DMS53 (cell line): Measurements from ENCODE around the gene FAAP100.

ENCODE experiments used
- DNase-seq: peaks from one replicate; lab custom pipeline; 2025; lab: John Stamatoyannopoulos, UW

The FAAP100 gene, protein sequence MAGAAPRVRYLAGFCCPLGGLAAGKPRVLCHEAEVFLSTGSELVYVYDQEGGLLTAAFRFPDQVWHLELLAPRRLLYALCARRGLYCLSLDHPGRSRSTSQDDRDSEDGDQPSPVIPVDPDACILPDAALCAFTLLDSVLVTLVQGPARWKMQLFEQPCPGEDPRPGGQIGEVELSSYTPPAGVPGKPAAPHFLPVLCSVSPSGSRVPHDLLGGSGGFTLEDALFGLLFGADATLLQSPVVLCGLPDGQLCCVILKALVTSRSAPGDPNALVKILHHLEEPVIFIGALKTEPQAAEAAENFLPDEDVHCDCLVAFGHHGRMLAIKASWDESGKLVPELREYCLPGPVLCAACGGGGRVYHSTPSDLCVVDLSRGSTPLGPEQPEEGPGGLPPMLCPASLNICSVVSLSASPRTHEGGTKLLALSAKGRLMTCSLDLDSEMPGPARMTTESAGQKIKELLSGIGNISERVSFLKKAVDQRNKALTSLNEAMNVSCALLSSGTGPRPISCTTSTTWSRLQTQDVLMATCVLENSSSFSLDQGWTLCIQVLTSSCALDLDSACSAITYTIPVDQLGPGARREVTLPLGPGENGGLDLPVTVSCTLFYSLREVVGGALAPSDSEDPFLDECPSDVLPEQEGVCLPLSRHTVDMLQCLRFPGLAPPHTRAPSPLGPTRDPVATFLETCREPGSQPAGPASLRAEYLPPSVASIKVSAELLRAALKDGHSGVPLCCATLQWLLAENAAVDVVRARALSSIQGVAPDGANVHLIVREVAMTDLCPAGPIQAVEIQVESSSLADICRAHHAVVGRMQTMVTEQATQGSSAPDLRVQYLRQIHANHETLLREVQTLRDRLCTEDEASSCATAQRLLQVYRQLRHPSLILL

DNA sequence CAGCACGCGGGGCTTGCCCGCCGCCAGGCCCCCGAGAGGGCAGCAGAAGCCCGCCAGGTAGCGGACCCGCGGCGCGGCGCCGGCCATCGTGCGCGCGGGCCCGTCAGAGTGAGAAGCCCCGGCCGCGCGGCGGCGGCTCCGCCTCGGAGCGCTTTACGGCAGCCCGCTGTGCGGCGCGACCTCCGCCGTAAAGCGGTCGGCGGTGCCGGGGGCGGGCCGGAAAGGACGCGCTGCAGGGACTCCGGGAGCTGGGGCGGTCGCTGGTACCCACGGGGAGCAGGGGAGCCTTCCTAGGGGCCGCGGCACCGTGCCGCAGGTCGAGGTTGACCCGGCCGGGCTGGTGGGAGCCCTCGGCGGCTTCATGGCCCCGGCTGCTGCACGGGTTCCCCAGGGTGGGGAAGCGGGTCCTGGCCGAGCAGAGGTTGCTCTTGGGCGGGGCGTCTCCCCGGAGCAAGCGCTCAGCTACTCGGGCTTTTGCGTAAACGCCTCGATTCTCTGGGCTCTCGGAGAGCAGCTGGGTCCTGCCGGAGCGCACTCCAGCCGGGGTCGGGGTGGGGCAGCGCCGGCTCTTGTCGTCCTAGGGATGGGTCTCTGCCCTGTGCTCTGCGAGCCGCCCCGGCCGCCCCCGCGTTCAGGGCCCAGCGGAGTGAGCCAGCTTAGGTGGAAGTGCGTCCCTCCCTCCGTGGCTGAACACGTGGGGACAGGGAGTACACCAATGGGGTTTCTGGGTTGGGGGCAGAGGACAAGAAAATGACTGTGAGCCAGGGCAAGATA is at the start of gene FAAP100:
FAAP100 (minus strand) TSS at position 110 of the 774 bp plus-strand sequence; CDS start at position 87, 23 bp downstream.
- DNase-seq, result peak; percentile 95

DNA sequence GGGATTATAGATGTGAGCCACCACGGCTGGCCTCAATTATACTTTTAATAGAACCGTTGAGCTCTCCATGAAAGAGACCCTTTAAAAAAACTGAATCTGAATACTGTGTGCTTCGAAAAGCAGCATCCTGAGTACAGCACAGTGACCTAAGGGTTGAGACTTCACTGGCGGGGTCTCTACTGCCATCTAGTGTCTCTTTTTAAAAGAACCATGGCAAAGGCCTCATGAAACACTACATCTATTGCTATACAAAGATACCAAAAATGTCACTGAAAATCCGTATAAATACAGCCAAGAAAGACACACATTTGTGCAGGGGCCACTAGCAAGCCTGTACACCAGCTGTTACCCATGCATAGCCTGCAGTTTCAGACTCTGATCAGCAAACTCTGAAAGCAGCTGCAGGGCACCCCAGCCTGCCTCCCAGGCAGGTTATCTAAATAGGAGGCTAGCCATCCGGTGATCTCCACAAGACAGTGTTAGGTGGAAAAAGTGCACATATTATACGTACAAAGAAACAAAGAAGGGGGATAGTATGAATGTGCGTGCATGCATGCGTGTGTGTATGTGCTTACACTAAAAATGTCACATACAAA is 49.5 kb upstream of the FAAP100 start:
- peak; percentile 86 for DNase-seq

DNA sequence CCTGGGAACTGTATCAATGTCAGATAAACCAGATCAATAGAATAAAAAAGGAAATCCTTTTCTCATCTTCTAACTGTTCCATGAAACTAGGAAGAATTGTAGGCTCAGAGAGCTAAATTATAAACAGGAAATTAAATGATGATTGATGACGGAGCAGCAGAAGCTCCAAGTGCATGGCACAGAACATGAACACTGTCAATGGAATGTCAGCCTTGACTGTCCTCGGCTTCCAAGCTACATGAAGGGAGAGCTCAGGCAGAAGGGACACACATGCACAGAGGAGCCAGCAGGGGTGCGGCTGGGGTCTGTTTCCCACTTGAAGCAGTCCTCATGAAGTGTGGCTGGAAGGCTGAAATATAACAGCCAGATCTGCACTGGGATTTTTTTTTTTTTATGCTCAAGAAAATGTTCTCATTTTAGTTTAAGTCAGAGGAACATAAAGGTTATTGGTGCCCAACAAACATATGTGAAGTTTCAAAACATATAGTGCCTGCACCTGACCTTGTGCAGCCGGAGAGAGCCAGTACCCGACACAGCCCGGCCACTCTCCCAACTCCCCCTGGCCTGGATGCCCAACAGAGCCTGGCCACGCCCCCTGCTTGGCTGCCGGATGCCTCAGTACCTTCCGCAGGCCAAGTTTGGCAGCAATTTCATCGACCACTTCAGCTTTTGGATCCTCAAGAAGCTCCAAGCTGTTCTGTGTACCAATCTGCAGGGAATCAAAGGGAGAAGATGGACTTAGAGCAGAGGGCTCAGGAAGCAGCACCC is 47.8 kb upstream of the FAAP100 start:
- DNase-seq, result no peak

DNA sequence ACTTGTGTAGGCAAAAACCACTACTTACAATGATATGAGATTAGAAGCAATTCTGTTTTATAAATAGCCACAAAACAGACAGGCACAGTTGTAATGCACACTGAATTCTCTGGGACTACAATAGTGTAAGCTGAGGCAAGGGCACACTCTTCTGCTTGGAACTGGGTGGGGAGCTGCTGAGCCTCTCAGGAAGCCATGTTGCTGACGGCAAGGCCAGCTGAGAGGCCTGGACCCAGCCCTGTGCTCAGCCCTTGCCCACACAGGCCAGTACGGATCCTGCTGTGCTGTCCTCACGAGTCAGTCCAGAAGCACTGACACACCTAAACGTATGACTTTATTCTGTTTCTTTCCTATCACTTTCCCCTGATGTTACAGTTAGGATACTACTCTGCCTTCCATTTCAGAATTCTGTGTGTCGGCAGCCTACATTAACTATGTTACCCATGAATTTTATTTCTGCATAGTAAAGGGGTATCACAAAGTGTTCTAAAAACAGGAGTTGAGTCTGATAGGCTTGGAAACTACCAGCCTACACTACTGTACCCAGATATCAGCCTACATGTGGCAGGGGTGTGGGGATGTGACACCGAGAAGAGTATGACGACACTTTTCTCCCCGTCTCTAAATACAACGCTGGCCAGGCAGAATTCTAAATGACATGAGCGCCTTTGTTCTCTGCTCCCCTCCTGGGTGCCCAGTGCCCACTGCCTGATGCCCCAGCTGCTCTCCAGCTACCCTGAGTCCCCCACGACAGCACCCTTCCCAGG is 41.1 kb upstream of the FAAP100 start:
- DNase-seq, result no peak

- DNase-seq, result no peak
Observed at GRCh38 chr17:81591971-81592370, 39.8 kb upstream of the FAAP100 start.

DNA sequence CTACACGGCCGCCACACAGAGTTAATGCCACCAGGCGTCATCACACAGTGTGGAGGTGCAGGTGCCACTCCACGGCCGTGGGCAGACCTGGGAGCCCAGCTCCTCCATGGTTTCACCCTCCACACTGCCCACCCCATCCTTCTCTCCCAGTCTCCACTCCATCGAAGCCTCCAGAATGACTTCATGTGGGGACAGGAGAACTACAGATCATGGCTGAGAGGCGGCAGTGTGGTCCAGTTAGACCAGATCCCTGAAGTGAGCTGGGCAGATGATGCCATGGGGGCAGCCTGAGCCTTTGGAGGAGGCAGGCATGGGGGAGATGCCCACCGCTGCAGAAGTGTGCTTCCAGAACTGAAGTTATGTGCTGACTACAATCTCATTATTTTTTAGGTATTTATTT is 38.0 kb upstream of the FAAP100 start:
- DNase-seq, result no peak

- DNase-seq, result no peak
Observed at GRCh38 chr17:81589612-81590011, 37.5 kb upstream of the FAAP100 start.

DNA sequence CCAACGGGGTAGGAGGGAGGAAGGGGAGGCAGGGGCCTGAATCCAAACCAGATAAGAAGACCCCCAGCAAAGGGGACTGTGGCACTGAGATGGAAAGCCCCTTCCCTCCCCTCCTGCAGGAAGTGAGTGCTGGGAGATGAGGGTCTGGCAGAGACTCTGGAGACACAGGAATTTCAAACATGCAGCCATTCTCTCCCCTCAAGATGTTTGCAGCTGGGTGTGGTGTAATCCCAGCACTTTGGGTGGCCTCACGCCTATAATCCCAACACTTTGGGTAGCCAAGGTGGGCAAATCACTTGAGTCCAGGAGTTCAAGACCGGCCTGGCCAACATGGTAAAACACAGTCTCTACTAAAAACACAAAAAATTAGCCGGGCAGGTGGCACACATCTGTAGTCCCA is 33.9 kb upstream of the FAAP100 start:
- no peak for DNase-seq

- peak; percentile 42 for DNase-seq
Observed at GRCh38 chr17:81584771-81585170, 32.6 kb upstream of the FAAP100 start.

DNA sequence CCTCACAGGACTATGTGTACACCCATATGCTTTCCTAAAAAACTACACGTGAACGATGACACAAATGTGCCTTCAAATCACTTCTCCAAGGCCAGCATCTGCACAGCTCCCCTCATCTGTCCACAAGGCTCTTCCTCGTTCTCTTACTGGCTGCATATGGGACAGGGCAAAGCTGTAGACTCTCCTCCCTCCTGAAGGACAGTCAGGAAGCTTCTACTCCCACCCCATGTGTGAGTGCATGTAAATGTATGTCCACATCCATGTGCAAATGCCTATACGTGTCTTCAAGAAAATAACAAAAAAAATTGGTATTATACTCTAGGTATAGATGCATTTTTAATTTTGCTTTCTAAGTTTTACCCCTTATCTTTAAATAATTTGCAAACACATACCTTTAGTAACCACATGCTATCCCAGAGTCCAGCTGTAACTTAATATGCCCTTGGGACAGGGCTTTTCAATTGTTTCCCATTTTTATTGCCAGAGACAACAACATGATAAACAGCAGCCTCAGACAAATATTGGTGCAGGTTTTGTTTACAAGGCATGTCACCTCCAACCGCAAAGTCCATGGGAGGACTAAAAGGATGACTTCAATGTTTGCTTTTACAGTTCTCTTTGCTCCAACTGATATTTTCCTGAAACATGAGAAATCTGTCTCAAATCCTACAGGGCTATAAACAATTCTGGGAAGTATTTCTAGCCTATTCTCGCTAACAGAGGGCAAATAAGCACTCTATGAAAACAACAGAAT is 31.6 kb upstream of the FAAP100 start:
- DNase-seq, result peak; percentile 95

DNA sequence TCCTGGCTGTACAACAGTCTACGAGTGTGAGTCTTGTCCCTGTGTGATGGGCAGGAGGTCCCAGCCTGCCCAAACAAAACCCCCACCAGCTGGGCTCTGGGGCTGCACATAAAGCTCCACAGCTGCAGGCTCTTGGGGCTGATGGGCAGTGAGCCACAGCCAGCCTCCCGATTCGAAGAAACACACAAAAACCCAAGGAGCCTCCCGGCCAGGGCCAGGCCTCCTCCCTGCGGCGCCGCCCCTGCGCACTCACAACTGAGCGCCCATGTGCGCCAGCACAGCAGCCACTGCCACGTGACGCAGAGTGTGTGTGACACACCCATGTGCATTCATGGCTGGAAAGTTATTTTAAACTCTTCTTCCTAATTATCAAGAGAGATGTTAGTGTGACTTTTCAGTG is 30.6 kb upstream of the FAAP100 start:
- DNase-seq, result no peak

DNA sequence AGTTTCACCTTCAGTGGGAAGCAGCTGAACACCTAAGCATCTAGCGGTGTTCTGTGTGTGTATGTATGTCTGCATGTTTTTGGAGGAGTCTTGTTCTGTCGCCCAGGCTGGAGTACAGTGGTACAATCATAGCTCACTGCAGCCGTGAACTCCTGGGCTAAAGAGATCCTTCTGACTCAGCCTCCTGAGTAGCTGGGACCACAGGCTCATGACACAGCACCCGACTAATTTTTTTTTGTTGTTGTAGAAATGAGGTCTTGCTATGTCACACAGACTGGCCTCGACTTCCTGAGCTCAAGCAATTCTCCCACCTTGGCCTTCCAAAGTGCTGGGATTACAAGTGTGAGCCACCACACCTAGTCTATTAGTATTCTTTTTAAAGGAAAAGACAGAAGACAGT is 30.2 kb upstream of the FAAP100 start:
- DNase-seq, result no peak

DNA sequence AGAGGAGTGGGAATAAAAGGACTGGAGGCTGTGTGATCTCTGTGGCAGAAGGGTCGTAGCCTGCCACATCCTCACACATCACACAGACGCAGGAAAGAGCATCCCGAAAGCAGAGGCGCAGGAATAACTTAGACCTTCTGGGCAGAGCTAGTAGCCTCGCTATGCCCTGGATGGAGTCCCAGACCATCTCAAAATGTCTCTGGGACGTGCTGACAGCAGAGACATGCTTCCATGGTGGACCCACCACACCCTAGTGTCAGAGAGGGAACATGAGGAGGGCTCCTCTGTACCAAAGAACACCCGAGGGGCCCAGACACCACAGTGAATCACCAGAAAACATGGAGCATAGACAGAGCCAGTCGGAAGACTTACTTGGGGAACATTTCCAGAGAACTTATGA is 29.6 kb upstream of the FAAP100 start:
- no peak for DNase-seq

DNA sequence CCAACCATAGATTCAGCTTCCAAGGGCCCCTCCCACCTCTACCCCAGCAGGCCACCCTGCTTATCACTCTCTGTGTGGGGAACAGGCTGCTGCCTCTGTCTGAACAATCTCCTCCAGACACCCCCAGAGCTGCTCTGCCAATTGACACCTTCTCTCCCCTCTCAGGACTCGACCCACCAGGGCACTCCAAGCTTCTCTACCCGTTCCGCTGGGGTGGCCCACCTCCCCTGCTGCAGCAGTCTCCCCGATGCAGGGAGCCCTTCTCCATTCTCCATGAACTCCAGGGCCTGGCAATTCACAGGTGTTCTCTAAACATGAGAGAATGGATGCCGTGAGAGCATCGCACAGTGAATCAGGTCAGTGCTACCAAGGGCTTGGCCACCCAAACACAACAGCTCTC is 28.3 kb upstream of the FAAP100 start:
- no peak for DNase-seq

- no peak for DNase-seq
Observed at GRCh38 chr17:81579821-81580321, 27.7 kb upstream of the FAAP100 start.

DNA sequence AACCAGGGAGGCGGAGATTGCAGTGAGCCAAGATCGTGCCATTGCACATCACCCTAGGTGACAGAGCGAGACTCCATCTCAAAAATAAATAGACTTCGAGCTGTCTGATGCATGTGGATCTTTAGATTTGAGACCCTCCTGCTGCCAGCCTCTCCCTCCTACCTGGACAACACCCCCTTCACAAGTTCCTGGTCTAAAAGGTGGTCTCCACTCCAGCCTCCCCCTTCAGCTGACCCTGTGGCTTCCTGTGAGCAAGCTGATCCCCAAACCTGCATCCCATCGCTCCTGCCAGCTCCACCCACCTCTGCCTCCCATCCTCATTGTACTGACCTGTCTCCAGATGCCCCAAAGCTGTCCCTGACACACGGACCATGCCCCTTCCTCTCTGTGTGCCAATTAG is 27.1 kb upstream of the FAAP100 start:
- DNase-seq, result no peak

- DNase-seq, result no peak
Observed at GRCh38 chr17:81578561-81579225, 26.5 kb upstream of the FAAP100 start.

- no peak for DNase-seq
Observed at GRCh38 chr17:81578038-81578441, 25.9 kb upstream of the FAAP100 start.
